ENCODE data around the gene GLB1L3. TPM values are rescaled to one million over a fixed set of nuclear protein-coding genes. Genes with fewer than 3 reads are reported as not detected.

GLB1L3 gene
- total and polyA plus RNA-seq, 10 donors: 0.13 to 0.25 (median 0.21) TPM; not detected in 4

DNA sequence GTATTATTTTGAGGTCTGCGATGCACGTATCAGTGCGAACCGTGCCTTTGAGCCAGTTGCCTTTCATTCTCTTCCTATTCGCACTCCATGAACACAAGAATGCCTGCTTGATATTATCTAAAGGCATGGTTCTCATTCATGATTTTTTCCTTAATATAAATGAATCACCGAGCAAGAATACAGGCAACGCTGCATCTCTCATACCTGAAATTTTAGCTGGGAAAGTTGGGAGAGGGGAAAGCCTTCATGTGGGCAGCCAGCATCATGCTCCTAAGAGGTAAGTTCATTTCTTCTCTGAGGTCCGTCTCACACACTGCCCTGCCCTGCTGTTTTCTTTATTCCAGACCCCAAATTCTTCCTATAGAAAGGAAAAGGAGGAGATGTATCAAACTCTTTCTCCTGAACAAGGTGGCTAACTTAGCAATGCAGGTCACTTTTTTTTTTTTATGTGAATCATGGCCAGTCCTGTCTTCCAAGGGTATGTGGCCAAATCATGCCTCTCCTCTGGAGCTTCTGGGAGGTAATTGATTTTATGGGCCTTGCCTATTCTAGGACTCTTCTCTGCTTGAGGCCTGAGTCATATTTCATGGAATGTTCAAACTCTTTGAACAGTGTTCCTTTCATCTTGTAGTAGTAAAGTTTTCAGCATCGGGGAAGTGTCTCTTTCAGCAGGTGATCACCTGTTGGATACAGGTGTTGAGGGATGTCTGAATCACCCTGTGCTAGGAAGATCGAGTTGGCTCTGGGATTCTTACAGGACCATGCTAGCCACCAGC, 58.8 kb downstream of the GLB1L3 start:
- H3K4me1 ChIP-seq: peaks cover 6 to 23% (median 18%) of the 10 kb centered on the region in 6 donors
- TF ChIP-seq CTCF (IDR thresholded peaks at IDR 0.05 in 8 of 11, conservative IDR thresholded peaks at IDR 0.05 in 3 of 11) (no peak), POLR2AphosphoS5 (IDR thresholded peaks at IDR 0.05) (no peak), POLR2A (IDR thresholded peaks at IDR 0.05) (no peak)
- H3K4me3 ChIP-seq: no peak overlapping the region
- intact Hi-C loops (cut with DNase I; ENCODE audit: low total_unique reads): no loop called here
- H3K27ac ChIP-seq: no peak overlapping the region
- DNase-seq: no peak
- WGBS, 5 donors: 90 to 96% (median 92%) methylated on average over 10 of the region's 10 CpGs
- peaks cover 0 to 42% (median 20%) of the 10 kb centered on the region in 7 donors for H3K27me3 ChIP-seq (replicated peaks in 1 of 7)
- no peaks in the 10 kb centered on the region for H3K9me3 ChIP-seq
- no peaks in the 10 kb centered on the region for H3K36me3 ChIP-seq

DNA sequence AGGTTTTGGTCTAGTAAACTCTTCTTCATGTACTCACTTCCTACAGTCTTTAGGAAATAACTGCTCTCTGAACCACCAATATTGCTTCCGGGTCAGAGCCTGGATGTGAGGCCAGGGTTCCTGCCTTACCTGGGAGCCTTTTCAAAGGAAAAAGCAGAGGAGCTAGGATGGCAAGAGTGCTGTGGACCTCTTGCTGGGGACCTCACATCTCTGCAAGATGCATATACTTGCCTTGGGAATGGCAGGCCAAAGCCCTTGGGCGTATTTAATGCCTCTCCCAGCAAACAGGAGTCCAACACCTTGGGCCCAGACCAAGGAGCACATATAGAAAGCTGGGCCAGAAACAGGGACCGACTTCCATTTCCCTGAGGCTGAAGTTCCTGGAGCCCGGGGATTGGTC, 60.9 kb downstream of the GLB1L3 start:
- Histone ChIP-seq H3K27me3 (replicated peaks in 1 of 7) (peaks cover 0 to 21% (median 10%) of the 10 kb centered on the region in 7 donors), H3K36me3 (no peaks in the 10 kb centered on the region), H3K27ac (no peak overlapping the region), H3K9me3 (no peaks in the 10 kb centered on the region), H3K4me1 (peaks cover 0 to 9% (median 7%) of the 10 kb centered on the region in 6 donors), H3K4me3 (no peak overlapping the region)
- TF ChIP-seq CTCF (IDR thresholded peaks at IDR 0.05 in 8 of 11, conservative IDR thresholded peaks at IDR 0.05 in 3 of 11) (no peak), POLR2A (IDR thresholded peaks at IDR 0.05) (no peak), POLR2AphosphoS5 (IDR thresholded peaks at IDR 0.05) (no peak)
- WGBS, 5 donors: 73 to 97% (median 89%) methylated on average over 4 of the region's 4 CpGs
- no peak for DNase-seq
- intact Hi-C loops (cut with DNase I; ENCODE audit: low total_unique reads): no loop called here

DNA sequence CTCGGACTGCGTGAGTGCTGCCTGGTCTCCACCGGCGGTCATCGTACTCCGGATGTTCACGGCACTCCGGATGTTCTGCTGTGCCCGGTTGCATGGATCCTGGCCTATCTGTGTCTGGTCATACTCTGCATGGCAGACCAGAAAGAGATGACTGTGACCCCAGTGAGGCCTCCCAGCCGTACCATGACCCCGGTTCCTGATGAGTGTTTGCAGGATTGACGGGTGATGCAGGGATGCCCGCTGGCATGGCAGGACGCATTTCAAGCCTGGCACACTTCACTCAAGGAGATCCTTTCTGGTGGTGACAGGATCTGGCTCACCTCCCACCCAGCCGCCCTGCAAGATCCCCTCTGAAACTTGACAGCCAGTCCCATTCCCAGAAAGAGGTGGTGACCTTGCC, 61.9 kb downstream of the GLB1L3 start:
- H3K4me1 ChIP-seq: no peaks in the 10 kb centered on the region
- no peaks in the 10 kb centered on the region for H3K36me3 ChIP-seq
- DNase-seq: no peak
- H3K27ac ChIP-seq: no peak overlapping the region
- intact Hi-C loops (cut with DNase I; ENCODE audit: low total_unique reads): no loop called here
- 85 to 95% (median 93%) methylated on average over 15 of the region's 15 CpGs for WGBS, 5 donors
- peaks cover 0 to 11% (median 0%) of the 10 kb centered on the region in 7 donors for H3K27me3 ChIP-seq (replicated peaks in 1 of 7)
- H3K4me3 ChIP-seq: no peak overlapping the region
- no peaks in the 10 kb centered on the region for H3K9me3 ChIP-seq
- TF ChIP-seq POLR2AphosphoS5 (IDR thresholded peaks at IDR 0.05): no peak
- no peak for TF ChIP-seq POLR2A (IDR thresholded peaks at IDR 0.05)
- no peak for TF ChIP-seq CTCF (IDR thresholded peaks at IDR 0.05 in 8 of 11, conservative IDR thresholded peaks at IDR 0.05 in 3 of 11)

- Histone ChIP-seq H3K36me3 (no peaks in the 10 kb centered on the region), H3K4me1 (no peaks in the 10 kb centered on the region), H3K9me3 (no peaks in the 10 kb centered on the region), H3K27me3 (replicated peaks in 1 of 7) (peaks cover 0 to 5% (median 0%) of the 10 kb centered on the region in 7 donors), H3K4me3 (no peak overlapping the region), H3K27ac (no peak overlapping the region)
- no peak for DNase-seq
- WGBS, 5 donors: 88 to 95% (median 91%) methylated on average over 5 to 7 of the region's 7 CpGs
- TF ChIP-seq CTCF (IDR thresholded peaks at IDR 0.05 in 8 of 11, conservative IDR thresholded peaks at IDR 0.05 in 3 of 11): no peak
- intact Hi-C loops (cut with DNase I; ENCODE audit: low total_unique reads): no loop called here
These were observed 62.5 kb downstream of the GLB1L3 start for GRCh38 chr11:134338654-134339053.

Measured in spleen (tissue), 11 donors.